GM19025 (cell line): ENCODE data around the gene ALPK1.

ENCODE experiments used
- ATAC-seq: cut with Tn5 transposase; IDR thresholded peaks from one replicate; pipeline ENCODE4 v1.9.1; 2021; ENCODE audit warnings: mild to moderate bottlenecking, low read depth, moderate library complexity; ENCODE audit not compliant: unreplicated experiment

Gene ALPK1

GRCh38 chr4:112325530-112325929 lies 28.4 kb downstream of the ALPK1 start:
- ATAC-seq = no peak

DNA sequence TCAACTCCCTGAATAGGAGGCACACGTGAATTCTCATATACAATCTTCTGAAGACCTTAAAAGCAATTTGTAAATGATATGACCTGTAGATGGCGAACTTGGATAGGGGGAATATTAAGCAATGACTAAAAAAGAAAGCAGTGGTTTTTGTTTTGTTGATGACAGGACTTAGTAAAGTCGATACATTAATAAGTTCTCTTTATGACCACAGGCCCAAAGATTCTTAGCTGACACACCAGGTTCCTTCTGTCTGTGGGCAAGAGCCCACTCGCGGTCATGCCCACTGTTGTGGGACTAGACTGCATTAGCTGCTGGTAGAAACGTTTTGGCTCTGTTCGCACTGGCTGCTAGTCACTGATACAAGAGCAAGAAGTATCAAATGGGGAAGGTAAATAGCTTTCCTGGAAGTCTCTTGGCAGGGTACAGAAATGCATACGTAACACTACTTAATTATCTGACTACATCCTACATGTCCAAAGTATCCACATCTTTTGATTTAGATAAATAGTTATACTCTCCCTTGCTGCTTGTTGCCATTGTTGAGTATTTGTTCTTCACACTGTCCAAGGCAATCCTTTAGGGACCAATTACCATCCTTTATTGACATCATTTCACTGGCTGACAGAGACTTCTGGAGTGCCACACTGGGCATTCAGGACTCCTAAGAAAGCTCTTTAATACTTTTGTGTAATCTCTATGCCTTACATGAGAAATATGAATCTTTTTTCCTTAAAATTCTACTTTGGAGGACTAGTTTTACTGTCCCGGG lies 31.0 kb downstream of the ALPK1 start:
- peak; percentile 76 for ATAC-seq

DNA sequence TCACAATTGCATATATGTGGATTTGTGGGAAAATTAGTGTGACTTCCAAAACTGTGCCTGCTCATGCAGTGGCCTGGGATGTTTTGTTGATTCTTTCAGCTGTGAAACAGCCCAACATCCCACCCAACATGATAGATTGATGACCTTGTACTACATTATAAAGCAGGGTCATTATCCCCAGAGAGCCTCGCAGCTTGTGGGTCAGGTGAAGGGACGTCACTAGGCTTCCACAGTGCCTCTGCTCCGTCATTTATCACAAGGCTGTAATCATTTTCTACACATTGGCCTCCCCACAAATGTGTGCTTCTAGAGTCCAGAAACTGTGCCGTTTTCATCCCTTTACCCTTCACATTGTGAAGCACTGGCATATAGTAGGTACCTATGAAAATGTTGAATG lies 31.6 kb downstream of the ALPK1 start:
- no peak for ATAC-seq

- ATAC-seq = no peak
Observed at GRCh38 chr4:112329672-112330375, 32.7 kb downstream of the ALPK1 start.

GRCh38 chr4:112330921-112331320 lies 33.8 kb downstream of the ALPK1 start:
- no peak for ATAC-seq

DNA sequence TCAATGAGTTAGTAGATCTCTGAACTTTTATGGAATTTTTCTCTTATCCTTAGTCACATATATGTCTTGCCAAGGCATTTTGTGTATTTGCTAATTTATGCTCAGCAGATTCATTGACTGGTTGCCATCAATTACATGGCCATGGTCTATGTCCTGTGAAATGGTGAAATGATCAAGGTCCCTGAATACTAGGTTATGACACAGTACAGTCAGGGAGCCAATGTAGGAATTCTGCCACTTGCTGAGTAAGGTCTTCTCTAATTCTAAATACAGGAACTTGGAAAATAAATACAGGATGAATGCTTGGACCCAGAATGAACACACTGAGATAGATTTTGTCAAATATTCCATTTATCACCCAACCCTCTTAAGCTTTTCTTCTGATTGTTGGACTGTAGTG lies 35.2 kb downstream of the ALPK1 start:
- ATAC-seq = no peak

DNA sequence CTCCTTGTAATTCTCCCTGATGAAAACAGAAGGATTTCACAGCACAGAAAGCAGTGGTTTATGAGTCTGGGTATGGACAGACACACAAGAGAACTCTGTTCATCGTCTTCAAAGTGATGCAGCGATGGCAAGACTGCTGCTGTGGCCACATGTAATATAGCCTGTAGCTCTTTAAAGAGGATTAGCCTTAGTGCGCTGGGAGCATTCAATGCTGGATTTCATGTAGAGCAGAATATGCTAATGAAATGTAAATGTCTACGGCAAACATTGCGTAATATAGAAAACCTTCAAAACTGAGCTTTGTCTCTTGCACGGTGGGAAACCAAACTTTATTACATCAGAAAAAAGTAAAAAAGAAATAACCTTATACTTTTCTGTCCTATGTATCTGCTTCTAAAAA lies 42.9 kb downstream of the ALPK1 start:
- ATAC-seq = no peak

DNA sequence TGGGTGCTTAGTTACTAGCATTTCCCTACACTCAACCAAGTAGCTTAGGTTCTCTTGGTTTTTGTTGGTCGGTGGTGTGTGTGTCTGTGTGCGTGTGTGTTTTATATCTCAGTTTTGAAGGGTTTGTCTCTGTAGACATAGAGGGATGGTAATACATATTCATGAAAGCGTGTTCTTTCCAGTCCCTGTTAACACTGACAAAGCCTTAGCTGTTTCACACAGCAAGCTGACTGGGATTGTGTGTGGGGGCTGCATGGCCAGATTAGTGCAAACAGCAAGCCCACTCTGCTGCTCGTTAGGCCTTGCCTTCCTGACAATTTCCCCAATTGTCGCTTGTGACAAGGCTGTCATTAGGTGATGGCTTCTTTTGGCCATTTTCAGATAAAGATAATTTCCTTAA lies 43.9 kb downstream of the ALPK1 start:
- ATAC-seq = no peak

DNA sequence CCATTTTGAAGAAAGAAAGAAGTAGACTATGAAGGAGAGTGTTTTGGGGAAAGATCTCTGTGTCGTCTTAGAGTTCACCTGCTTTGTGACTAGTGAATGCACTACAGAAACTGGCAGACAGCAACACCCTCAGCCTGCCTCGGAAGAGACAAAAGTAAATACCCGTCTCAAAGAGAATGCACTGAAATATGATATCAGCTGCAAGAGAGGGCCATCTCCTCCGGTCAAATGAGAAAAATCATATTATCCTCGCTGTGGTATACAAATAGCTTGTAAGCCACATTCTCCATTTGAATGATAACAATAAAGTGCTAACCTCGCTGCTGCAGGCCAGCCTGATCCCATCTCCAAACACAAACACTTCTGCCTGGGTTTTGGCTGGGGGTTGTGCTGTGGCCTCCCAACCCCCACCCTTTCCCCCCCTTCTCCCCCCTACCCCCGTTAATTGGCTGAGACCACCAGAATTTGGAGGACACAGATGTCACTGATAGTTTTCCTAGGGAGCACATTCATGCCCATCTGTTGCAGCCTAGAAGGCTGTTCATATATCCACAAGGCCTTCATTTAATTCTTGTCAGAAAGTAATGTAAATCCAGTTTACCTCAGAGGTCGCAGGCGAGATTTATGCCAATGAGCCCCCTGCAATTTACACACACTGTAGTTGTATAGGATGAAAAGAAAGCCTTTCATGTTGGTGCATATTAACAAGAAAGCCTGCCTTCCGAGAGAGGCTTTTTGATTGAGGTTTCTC lies 46.3 kb downstream of the ALPK1 start:
- no peak for ATAC-seq

DNA sequence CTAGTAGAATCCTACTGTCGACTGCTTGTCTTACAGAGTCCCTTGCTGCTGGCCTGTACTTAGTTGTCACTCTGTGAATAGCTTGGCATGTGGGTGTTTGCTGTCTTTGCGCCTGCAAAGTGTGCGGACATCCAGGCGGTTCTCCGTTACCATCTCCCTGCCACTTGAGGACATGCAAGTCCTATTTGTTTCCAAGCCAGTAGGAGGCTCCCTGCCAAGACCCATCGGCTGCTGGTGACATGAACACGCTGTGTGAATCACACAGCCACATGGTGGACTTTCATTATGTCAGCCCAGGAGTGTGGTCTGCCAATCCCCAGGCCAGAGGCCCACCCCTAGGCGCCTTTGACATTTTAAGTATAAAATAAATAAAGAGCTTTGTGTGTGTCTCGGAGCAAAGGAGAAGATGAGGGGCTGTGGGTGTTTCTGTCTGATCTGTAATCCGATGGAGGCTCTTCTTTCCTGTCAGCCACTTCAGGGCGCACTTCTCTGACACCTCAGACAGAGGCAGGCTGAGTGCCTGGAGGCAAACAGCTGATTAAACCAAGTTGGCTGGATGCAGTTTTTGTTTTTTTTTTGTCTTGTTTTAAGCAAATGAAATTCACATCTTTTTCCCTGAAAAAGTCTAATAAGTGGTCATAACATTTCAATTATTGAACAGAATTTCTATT lies 51.5 kb downstream of the ALPK1 start:
- no peak for ATAC-seq

DNA sequence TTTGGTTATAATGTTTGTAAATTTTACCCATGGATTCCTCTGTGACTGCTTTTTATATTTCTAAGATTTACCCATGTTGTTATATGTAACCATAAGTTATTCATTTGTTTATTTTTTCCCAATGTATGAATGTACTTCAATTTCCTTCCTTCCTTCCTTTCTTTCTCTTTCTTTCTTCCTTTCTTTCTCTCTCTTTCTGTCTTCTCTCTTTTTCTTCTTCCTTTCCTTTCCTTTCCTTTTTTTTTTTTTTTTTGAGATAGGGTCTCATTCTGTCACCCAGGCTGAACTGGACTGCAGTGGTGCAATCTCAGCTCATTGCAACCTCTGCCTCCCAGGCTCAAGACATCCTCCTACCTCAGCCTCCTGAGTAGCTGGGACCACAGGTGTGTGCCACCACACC lies 55.6 kb downstream of the ALPK1 start:
- no peak for ATAC-seq

DNA sequence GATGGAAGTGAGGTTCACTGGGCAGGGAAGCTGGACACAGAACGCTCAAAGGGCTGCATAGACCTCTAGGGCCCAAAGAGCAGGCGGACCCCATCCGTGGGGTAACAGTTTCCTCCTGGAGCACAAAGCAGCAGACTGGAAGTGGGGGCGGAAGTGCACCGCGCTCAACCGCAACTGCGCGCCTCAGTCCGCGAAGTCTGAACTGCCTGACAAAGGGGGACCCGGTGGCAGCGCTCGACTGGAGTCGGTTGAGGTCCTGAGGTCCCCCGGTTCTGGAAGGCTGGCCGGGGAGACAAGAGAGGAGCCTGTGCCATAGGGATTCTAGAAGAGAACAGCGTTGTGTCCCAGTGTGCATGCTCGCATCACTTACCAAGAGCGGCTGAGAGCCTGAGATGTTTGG lies 58.5 kb downstream of the ALPK1 start:
- no peak for ATAC-seq

GRCh38 chr4:112357453-112357852 lies 60.3 kb downstream of the ALPK1 start:
- no peak for ATAC-seq

- no peak for ATAC-seq
Observed at GRCh38 chr4:112357897-112358296, 60.7 kb downstream of the ALPK1 start.

DNA sequence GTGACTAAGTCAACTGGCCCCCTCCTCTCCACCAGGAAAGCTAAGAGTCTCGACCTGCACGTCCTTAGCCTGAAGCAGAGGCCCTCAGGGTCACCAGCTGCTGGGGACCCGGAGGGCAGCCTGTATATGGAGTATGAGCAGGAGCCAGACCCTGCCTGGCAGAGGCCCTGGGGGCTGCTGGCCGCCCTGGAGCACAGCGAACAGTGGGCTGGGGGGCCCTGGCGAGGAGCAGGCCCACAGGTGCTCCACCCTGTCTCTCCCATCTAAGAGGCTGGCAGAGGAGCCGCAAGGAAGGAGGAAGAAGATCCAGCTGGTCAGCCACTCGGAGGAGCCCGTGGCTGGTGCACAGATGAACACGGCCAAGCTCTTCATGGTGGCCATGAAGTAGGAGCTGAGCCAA lies 61.2 kb downstream of the ALPK1 start:
- ATAC-seq = no peak

GRCh38 chr4:112358952-112359749 lies 62.0 kb downstream of the ALPK1 start:
- no peak for ATAC-seq

DNA sequence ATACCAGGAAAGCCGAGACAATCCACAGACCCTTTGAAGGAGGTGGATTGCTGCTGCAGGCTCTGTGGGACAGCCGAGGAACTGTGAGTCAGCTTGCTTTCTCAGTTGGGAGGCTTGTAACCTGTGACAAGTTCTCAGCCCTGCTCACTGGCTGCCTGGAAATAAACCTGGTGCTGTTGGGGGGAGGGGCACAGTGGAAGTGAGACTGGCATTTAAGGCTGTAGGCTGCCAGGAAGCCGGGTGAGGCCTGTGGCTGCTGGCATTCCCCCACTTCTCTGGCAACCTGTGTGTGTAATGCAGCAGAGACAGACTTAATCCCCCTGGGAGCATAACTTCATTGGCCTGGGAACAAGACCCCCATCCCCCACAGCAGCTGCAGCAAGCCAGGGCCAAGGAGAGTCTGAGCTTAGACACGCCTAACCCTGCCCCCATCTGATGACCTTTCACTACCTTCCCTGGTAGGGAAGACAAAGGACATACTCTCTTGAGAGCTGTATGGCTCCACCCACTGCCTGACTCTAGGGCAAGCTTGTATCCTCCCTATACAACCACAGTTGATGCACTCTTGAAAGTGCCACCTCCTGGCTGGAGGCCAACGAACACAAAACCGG lies 64.1 kb downstream of the ALPK1 start:
- ATAC-seq = peak; percentile 86

GRCh38 chr4:112370466-112370865 lies 73.3 kb downstream of the ALPK1 start:
- ATAC-seq = no peak

- no peak for ATAC-seq
Observed at GRCh38 chr4:112371361-112371760, 74.2 kb downstream of the ALPK1 start.

- no peak for ATAC-seq
Observed at GRCh38 chr4:112374850-112375249, 77.7 kb downstream of the ALPK1 start.
